HG02943 (cell line): ENCODE results near the gene MRPL28.
"Not testable (repeated sequence)": the region's sequence is repeated elsewhere in the genome, so short reads cannot be mapped to it uniquely, and the experiment has no call there.

ENCODE experiments used
- ATAC-seq: cut with Tn5 transposase; IDR thresholded peaks from one replicate; pipeline ENCODE4 v1.9.1; 2021; ENCODE audit warnings: mild to moderate bottlenecking, low read depth, moderate library complexity; ENCODE audit not compliant: unreplicated experiment

The MRPL28 gene

GRCh38 chr16:342455-343213 is 27.7 kb downstream of the MRPL28 start:
- ATAC-seq: no peak

GRCh38 chr16:341974-342336 is 28.4 kb downstream of the MRPL28 start:
- ATAC-seq: not testable (repeated sequence)

GRCh38 chr16:341095-341973 is 29.0 kb downstream of the MRPL28 start:
- ATAC-seq: not testable (repeated sequence)

- no peak for ATAC-seq
Measured at GRCh38 chr16:340370-341091, 29.8 kb downstream of the MRPL28 start.

- ATAC-seq: no peak
Measured at GRCh38 chr16:339680-340079, 30.7 kb downstream of the MRPL28 start.

GRCh38 chr16:337975-338575 is 32.3 kb downstream of the MRPL28 start:
- ATAC-seq: no peak

GRCh38 chr16:337437-337836 is 32.9 kb downstream of the MRPL28 start:
- ATAC-seq: no peak

- no peak for ATAC-seq
Measured at GRCh38 chr16:336269-336668, 34.1 kb downstream of the MRPL28 start.

- not testable (repeated sequence) for ATAC-seq
Measured at GRCh38 chr16:334861-335632, 35.3 kb downstream of the MRPL28 start.

- ATAC-seq: not testable (repeated sequence)
Measured at GRCh38 chr16:334164-334832, 36.0 kb downstream of the MRPL28 start.

- ATAC-seq: no peak
Measured at GRCh38 chr16:333406-334094, 36.8 kb downstream of the MRPL28 start.

GRCh38 chr16:331181-331814 is 39.0 kb downstream of the MRPL28 start:
- not testable (repeated sequence) for ATAC-seq

- no peak for ATAC-seq
Measured at GRCh38 chr16:330741-331140, 39.6 kb downstream of the MRPL28 start.

- no peak for ATAC-seq
Measured at GRCh38 chr16:325375-326145, 44.8 kb downstream of the MRPL28 start.

GRCh38 chr16:324451-325334 is 45.6 kb downstream of the MRPL28 start:
- no peak for ATAC-seq

GRCh38 chr16:324201-324450 is 46.2 kb downstream of the MRPL28 start:
- ATAC-seq: no peak
